Heart left ventricle (tissue), 16 donors: ENCODE measurements around the gene HSD17B2. TPM values are rescaled to one million over a fixed set of nuclear protein-coding genes. Genes with fewer than 3 reads are reported as not detected.

Experiments used
- ATAC-seq, 4 donors: fragments of 200-7000 bp; cut with Tn5 transposase; one replicate each; pipeline ENCODE4 v1.9.1; 2020 to 2022; ENCODE audit warnings: moderate library complexity in 4 of 4, mild to moderate bottlenecking in 3 of 4, moderate number of reproducible peaks in 1 of 4
- DNase-seq, 5 donors: peaks; one replicate each; pipeline ENCODE4 v3.0.0-alpha.2; 2020
- H3K27ac ChIP-seq, 12 donors: fragments of 200-600 bp; sonication (generic) in 4 of 12; one replicate each; pipeline versions ENCODE4 v1.5.0 to v1.8.0; 2016 to 2022; ENCODE audit warnings: mild to moderate bottlenecking in 2 of 12
- H3K27me3 ChIP-seq, 9 donors: fragments of 200-600 bp; sonication (generic) in 2 of 9; one replicate each; pipeline versions ENCODE4 v1.5.1 to v1.8.0; 2016 to 2022; ENCODE audit warnings: mild to moderate bottlenecking in 3 of 9
- H3K36me3 ChIP-seq, 9 donors: fragments of 200-600 bp; sonication (generic) in 2 of 9; one replicate each; pipeline versions ENCODE4 v1.5.0 to v1.8.0; 2018 to 2022; ENCODE audit warnings: mild to moderate bottlenecking in 2 of 9
- H3K4me1 ChIP-seq, 12 donors: fragments of 200-600 bp; sonication (generic) in 4 of 12; one replicate each; pipeline versions ENCODE4 v1.5.0 to v1.8.0; 2016 to 2022; ENCODE audit warnings: mild to moderate bottlenecking in 3 of 12
- H3K4me3 ChIP-seq, 12 donors: fragments of 200-600 bp; sonication (generic) in 4 of 12; one replicate each; pipeline versions ENCODE4 v1.5.0 to v1.8.0; 2017 to 2022; ENCODE audit warnings: mild to moderate bottlenecking in 9 of 12, moderate library complexity in 4 of 12
- H3K9me3 ChIP-seq, 12 donors: fragments of 200-600 bp; sonication (generic) in 4 of 12; one replicate each; pipeline versions ENCODE4 v1.5.0 to v1.8.0; 2016 to 2022; ENCODE audit warnings: mild to moderate bottlenecking in 1 of 12
- POLR2A ChIP-seq, 2 donors: fragments of 450-650 bp; IDR thresholded peaks; one replicate each; pipeline ENCODE4 v1.6.1; 2017; ENCODE audit warnings: antibody characterized with exemption in 2 of 2, mild to moderate bottlenecking in 2 of 2, moderate library complexity in 2 of 2
- WGBS, 4 donors: extraction: QIAGEN DNeasy Blood & Tissue Kit in 2 of 4; methylation state at CpG; one replicate each; pipeline versions ENCODE4 v1.1.5 to v1.1.7; 2013 to 2018; 5-methylcytosine and 5-hydroxymethylcytosine counted together
- intact Hi-C, 10 donors: fragments of 100-400 bp; cut with DNase I; formaldehyde crosslinking; loops; one replicate each; pipeline versions ENCODE4 v1.11.1 to v1.14.2; 2022
- polyA plus RNA-seq, 2 donors: library from polyadenylated mRNA; stranded (reverse); fragments of 200-250 nt; gene quantifications; one replicate each; pipeline ENCODE4 v1.2.3, GENCODE V29; 2013
- total RNA-seq, 9 donors: library from RNA; depleted of rRNA in 2 of 9; stranded (reverse); fragments of >200 nt in 2 of 9; fragmentation: NEBNext Ultra II Directional in 3 of 9; extraction: Animal tissue kit (Norgen Biotek cat#: 25700) in 3 of 9; gene quantifications; one replicate each; pipeline versions ENCODE4 v1.1.0 to v1.2.4, GENCODE V29; 2016 to 2023
- TF ChIP-seq, protein P1 (sequence below), 12 donors: fragments of 200-600 bp; sonication (generic) in 4 of 12; IDR thresholded peaks; one replicate each; pipeline versions ENCODE4 v1.5.0 to v1.8.0; 2018 to 2022; ENCODE audit warnings: antibody characterized with exemption in 12 of 12, mild to moderate bottlenecking in 5 of 12
- donor health status: ischemic (EF 13 %, LVEDD 7.1; RV severe dilation, severe dysfunction).
- donor health status: healthy with polysubstance abuse.
- donor health status: DM: no; HTN: yes; CAD: no.
- donor health status: DM: no; HTN: no; CAD: no.
- donor health status: ischemic (EF 25% LVEDD 6.9; RV normal size, moderate dysfunction).
- donor health status: ischemic (EF 25% LVEDD 5.7; RV mildly dilated, moderate dysfunction).
- donor health status: healthy.
- donor health status: DM: yes; HTN: yes; CAD: no.
- donor health status: ischemic (EF 35%, LVEDD 5.7; RV mildly dilated, moderate dysfunction).
- donor health status: nonischemic (EF 11% LVEDD 7.7; RV severe dilation, severe dysfunction).
- donor health status: DM: yes; HTN: yes; CAD: no.
- donor health status: PGD.
- donor health status: ischemic (EF 29% LVEDD 5.4; RV normal size, mild dysfunction).
- donor health status: nonischemic (EF 23%, LVEDD 6.1; RV moderate dilation, normal function).

Gene HSD17B2
- total and polyA plus RNA-seq, 11 donors, result 0.11 TPM; not detected in 10

DNA sequence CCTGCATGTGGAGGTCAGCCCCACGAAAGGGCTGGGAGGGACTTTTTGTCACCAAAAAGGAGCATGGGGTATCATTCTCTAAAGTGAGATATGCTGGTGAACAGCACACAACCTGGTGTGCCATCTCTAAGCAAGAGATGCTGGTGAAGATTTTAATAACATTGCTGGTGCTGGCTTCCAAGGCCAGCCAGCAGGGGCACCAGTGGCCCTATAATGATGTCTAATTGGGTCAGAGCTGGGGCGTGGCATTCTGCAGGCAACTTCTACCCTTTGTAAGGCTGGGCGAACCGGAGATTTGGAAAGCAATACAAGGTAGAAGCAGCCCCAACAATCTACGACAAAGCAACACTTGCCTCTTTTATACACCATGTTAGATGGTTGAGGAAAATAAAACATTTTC is 40.6 kb upstream of the HSD17B2 start:
- DNase-seq, result no peak
- TF ChIP-seq, protein P1, sequence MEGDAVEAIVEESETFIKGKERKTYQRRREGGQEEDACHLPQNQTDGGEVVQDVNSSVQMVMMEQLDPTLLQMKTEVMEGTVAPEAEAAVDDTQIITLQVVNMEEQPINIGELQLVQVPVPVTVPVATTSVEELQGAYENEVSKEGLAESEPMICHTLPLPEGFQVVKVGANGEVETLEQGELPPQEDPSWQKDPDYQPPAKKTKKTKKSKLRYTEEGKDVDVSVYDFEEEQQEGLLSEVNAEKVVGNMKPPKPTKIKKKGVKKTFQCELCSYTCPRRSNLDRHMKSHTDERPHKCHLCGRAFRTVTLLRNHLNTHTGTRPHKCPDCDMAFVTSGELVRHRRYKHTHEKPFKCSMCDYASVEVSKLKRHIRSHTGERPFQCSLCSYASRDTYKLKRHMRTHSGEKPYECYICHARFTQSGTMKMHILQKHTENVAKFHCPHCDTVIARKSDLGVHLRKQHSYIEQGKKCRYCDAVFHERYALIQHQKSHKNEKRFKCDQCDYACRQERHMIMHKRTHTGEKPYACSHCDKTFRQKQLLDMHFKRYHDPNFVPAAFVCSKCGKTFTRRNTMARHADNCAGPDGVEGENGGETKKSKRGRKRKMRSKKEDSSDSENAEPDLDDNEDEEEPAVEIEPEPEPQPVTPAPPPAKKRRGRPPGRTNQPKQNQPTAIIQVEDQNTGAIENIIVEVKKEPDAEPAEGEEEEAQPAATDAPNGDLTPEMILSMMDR (IDR thresholded peaks at IDR 0.05), result no peak
- Histone ChIP-seq H3K9me3 (no peaks in the 10 kb centered on the region), H3K27ac (no peak overlapping the region), H3K4me1 (peaks cover 0 to 9% (median 0%) of the 10 kb centered on the region in 12 donors), H3K36me3 (no peaks in the 10 kb centered on the region), H3K27me3 (no peaks in the 10 kb centered on the region), H3K4me3 (no peak overlapping the region)
- WGBS, 4 donors, result 80 to 90% (median 84%) methylated on average over 4 to 5 of the region's 5 CpGs
- no peak for ATAC-seq
- intact Hi-C loops, result no loop called here

DNA sequence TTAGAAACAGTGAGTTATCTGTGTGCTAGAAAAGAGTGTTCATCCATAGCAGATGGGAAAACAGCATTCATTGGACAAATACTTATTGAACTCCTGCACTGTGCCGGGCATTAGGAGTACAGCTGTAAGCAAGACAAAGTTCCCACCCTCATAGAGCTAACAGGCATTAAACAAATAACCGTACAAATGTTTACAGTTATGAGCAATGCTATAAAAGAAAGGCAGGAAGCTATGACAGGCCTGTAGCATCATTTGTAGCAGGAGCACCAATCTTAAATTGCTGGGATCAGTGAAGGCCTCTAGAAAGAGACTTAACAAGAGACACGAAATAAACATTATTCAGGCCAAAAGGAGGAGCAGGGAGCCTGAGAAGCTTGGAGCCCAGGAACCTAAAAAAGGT is 39.4 kb upstream of the HSD17B2 start:
- ATAC-seq (no peak), DNase-seq (no peak)
- no peak overlapping the region for H3K4me3 ChIP-seq
- intact Hi-C loops, result no loop called here
- H3K4me1 ChIP-seq, result peaks cover 0 to 9% (median 0%) of the 10 kb centered on the region in 12 donors
- H3K27me3 ChIP-seq, result no peaks in the 10 kb centered on the region
- H3K27ac ChIP-seq, result peak overlapping the region in 1 of 12 donors; percentile 11
- no peaks in the 10 kb centered on the region for H3K9me3 ChIP-seq
- H3K36me3 ChIP-seq, result no peaks in the 10 kb centered on the region
- TF ChIP-seq, protein P1 (IDR thresholded peaks at IDR 0.05), result no peak
- no peak for TF ChIP-seq POLR2A (IDR thresholded peaks at IDR 0.05)
- 78 to 84% (median 79%) methylated on average over 3 of the region's 3 CpGs for WGBS, 4 donors

DNA sequence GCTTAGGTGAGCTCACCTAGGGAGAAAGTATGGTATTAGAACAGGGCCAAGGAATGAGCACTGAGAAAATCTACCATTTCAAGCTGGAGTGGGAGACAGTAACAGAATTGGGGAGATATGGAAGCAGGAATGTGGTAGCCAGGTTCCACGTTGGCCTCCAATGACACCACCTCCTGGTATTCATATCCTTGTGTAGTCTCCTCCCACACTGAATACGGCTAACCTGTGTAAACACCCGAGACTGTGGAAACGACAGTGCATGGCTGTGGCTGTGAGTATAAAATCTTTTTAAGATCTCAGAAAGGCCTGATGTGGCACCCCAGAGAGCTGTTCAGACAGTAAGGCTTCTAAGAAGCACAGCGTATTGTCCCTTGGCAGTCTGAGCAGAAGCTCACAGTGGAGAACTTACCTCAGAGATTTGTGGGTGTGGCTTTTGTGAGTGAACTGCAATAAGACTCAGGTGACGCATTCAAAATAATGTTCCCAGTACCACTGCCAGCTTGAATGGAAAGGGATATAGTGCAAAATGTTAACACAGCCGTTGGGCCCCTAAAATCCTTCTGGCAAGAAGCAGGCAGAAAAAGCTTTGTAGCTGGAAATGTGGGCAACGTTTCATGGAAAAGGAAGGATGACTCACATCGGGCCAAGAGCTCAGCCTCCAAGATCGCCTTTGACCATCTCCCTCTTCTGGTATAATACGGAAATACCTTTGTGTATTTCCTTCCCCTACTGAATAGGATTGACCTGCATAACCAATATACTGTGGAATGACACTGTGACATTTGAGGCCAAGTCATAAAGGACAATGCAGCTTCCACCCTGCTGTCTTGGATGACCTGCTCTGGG is 38.2 kb upstream of the HSD17B2 start:
- Histone ChIP-seq H3K9me3 (no peaks in the 10 kb centered on the region), H3K4me1 (peaks cover 0 to 9% (median 0%) of the 10 kb centered on the region in 12 donors), H3K27ac (peak overlapping the region in 2 of 12 donors; percentile 5 to 58), H3K27me3 (no peaks in the 10 kb centered on the region), H3K4me3 (no peak overlapping the region), H3K36me3 (no peaks in the 10 kb centered on the region)
- intact Hi-C loops, result no loop called here
- DNase-seq (no peak), ATAC-seq (peak in 1 of 4 donors; percentile 50)
- 55 to 68% (median 61%) methylated on average over 11 of the region's 11 CpGs for WGBS, 4 donors
- TF ChIP-seq, protein P1 (IDR thresholded peaks at IDR 0.05), result peak in 3 of 12 donors; percentile 6 to 13 (median 7)
- TF ChIP-seq POLR2A (IDR thresholded peaks at IDR 0.05), result no peak

- H3K4me1 ChIP-seq, result peaks cover 0 to 9% (median 0%) of the 10 kb centered on the region in 12 donors
- H3K9me3 ChIP-seq, result no peaks in the 10 kb centered on the region
- 22 to 41% (median 36%) methylated on average over 2 of the region's 2 CpGs for WGBS, 4 donors
- no peaks in the 10 kb centered on the region for H3K36me3 ChIP-seq
- no peak for ATAC-seq
- TF ChIP-seq POLR2A (IDR thresholded peaks at IDR 0.05), result no peak
- TF ChIP-seq, protein P1 (IDR thresholded peaks at IDR 0.05), result no peak
- H3K27ac ChIP-seq, result peak overlapping the region in 2 of 12 donors; percentile 5 to 58
- intact Hi-C loops, result no loop called here
- no peak overlapping the region for H3K4me3 ChIP-seq
- no peaks in the 10 kb centered on the region for H3K27me3 ChIP-seq
- no peak for DNase-seq
Observed at GRCh38 chr16:81997738-81998137, 37.3 kb upstream of the HSD17B2 start.
